GM23248 (cell line): ENCODE measurements around the gene PARP3.

Experiments
- EZH2 ChIP-seq: fragments of 200-600 bp; sonication (generic); IDR thresholded peaks from 2 replicates; pipeline ENCODE4 v1.6.1; 2018; ENCODE audit warnings: antibody characterized with exemption, mild to moderate bottlenecking; ENCODE audit not compliant: insufficient read depth, poor library complexity, severe bottlenecking
- EZH2phosphoT487 ChIP-seq: fragments of 200-600 bp; sonication (generic); IDR thresholded peaks from 2 replicates; pipeline ENCODE4 v1.6.1; 2018; ENCODE audit warnings: antibody characterized with exemption, moderate library complexity, mild to moderate bottlenecking, low read depth; ENCODE audit not compliant: insufficient read depth

DNA sequence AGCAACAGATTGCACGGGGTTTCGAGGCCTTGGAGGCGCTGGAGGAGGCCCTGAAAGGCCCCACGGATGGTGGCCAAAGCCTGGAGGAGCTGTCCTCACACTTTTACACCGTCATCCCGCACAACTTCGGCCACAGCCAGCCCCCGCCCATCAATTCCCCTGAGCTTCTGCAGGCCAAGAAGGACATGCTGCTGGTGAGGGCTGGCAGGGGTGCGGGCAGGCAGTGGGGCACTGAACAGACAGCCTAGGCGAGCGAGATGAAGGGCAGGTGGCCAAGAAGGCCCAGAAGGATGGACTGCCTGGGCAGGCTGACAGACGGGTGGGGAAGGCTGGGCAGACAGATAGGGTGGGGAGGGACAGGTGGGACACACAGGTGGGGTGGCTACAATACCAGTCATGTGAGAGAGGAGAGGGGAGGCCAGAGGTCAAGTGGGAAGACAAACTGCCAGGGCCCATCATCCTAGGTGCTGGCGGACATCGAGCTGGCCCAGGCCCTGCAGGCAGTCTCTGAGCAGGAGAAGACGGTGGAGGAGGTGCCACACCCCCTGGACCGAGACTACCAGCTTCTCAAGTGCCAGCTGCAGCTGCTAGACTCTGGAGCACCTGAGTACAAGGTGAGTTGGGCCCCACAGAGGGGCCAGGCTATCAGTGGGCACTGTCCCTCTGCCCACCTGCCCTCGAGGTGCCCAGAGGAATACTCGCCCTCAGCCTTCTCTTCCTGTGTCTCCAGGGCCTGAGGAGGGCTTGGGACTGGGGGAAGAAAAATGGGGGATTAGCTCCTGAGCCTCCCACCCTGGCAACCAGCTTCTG lies 3.1 kb downstream of the PARP3 start:
- TF ChIP-seq EZH2phosphoT487 (no peak), EZH2 (no peak)
